GM18507 (cell line): ENCODE data around the gene ELF5.

Source experiments
- DNase-seq: peaks from one replicate; pipeline ENCODE4 v3.0.0; 2011; ENCODE audit warnings: low read depth; ENCODE audit not compliant: insufficient read length; ENCODE audit errors: extremely low spot score
- FAIRE-seq: peaks from 2 replicates; lab custom pipeline; 2011; peaks lifted over from hg19 to GRCh38; lab: Jason Lieb, UNC

ELF5 gene

DNA sequence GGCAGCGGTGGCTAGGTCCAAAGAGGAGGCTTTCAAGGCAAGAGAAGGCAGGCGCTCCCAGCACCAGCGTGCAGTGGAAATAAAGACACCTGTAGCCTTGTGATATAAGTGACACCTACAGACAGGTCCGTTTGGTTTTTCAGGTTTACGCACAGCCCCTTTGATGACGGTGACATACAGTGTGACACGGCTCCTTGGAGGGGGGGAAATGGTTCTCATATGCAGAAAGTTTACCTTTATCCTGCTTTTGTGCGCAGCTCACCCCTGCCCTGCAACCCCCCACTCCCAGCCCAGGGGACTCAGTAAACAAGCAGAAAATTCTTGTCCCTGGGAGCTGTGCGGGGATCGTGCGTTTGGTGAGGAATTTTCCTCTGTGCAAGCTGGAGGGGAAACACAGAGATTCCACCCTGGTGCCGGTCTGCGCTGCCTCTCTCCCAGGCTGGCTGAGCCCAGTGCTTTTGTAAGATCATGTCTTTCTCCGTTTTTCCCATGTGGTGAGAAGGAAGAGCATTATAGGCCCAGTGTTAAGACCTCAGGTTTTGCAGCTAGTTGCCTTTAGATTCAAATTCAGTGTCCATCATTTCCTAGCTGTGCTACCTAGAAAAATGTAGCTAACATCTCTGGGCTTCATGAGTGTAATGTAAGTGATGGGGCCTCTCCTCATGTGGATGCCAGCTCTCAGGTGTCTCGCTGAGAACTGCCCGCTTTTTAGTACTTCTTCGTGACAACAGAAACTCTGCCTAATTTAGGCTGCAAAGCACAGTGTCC is at the start of gene ELF5:
Gene ELF5 (minus strand): TSS at position 113 of the 768 bp plus-strand sequence. CDS start 8,045 bp downstream, outside the sequence.
- FAIRE-seq (no peak), DNase-seq (no peak)

DNA sequence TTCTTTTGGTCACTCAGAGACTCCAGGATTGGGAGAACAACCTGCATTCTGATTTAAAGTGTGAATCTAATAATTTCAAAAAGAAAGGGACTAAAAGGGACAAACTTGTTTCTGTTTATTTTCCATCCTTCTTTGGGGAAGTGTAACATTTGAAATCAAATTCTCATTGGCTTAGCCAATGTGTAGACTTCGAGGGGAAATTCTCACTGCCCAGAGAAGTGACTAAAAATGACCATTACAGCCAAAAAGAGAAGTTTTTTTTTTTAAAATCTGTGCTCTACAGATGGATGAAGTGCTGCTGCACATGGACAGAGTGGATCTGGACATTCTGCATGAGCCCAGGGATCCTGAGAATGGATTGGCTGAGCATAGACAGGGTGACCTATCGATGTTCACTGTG is 49.4 kb upstream of the ELF5 start:
- DNase-seq = no peak
- FAIRE-seq = no peak

DNA sequence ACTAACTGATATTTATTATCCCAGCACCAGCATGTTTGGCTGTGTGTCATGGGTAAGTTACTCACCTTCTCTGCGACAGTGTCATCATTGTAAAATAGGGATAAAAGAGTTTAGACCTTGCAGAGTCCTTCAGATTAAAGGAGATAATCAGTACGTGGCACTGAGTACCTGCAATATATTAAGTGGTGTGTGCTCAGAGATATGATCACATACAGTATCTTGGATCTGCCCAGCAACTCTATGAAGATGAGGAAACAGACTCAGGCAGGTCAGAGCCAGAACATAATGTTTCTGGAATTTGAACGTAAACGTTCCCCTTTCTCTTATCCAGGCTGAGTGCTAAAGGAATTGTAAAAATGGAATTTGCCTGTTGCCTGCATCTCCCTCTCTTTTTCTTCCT is 46.9 kb upstream of the ELF5 start:
- FAIRE-seq (no peak), DNase-seq (no peak)

DNA sequence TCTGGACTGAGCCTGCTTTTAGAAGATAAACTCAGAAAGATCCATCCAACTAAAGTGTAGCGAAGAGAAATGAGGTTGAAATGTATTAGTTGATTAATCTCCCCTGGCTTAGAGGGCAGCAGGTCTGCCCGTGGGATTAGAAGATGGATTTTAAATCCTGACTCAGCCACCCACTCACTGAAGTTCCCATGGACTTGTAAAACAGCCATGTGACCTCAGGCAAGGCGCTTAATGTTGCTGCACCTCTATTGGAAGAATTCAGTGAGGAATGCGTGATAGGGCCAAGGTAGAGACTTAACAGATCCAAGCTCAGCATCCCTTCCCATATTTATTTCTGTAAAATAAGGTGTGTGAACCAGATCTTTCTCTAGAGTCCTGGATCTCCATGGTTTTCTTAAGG is 45.1 kb upstream of the ELF5 start:
- no peak for DNase-seq
- FAIRE-seq = no peak

DNA sequence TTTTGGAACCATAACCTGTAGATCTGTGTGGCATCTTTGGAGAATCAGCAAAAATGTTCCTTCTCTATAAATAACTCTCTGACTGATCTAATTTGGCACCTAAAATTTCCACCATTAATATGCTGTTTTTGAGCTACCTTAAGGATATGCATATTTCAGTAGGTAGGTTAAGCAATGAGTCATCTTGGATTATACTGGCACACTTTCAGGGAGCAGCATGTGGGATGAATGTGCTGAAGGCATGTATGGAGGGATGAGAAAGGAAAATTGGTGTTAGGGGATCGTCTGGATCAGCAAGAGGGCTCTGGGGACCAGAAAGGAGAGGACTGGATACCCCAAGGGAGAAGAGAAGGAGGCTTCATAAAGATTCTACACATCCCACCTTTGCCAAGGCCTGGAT is 44.6 kb upstream of the ELF5 start:
- FAIRE-seq (no peak), DNase-seq (no peak)

DNA sequence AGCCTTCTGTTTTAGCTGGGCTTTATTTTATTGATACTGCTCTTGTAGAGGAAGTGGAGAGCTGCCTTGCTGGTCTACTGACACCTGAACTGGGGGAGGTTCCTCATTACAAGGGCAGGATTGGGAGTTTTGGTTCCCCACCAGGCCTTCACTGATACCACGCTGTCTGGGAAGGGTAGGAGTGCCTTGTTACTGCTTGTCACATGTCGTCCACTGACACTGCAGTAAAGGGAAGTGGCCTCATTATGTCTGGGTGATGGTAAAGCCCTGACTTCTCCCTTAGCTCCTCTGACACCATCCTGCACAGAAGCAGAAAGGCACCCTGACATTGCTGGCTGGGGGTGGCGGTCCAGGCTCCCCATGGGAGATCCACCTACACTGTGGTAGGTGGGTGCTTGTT is 38.7 kb upstream of the ELF5 start:
- no peak for FAIRE-seq
- no peak for DNase-seq

DNA sequence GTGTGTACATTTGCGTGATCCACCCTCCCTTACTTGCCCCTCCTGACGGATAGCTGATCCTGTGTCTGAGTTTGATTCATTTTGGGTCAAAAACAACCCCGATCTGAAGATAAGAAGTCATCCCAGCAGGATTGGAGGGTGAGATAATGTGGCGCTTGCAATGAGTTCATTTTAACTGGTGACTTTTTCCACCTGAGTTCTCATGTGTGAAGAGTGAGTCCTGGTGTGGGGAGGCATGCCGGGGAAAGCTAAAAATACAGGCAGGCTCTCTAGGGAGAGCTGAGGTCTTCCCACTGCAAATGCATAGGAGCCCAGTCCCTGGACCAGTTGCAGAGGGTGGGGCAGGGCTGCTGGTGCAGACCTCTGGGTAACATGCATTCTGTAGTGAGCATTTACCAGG is 35.7 kb upstream of the ELF5 start:
- no peak for FAIRE-seq
- no peak for DNase-seq

DNA sequence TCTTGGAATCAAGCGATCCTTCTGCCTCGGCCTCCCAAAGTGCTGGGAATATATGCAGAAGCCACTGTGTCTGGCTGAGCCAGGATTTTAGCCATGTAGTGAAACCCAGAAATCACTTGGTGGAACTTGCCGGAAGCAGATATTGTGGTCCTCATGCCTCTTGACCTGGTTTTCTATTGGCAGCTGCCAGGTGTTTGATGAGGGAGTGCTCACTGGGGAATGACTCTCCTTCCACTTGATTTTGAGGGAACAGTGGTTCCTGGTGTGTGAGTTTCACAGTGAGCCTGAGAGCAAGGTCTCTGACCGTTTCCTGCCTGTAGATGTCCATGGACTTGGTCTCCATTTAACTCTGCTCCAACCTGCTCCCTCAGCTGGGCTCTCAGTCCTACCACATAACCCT is 34.7 kb upstream of the ELF5 start:
- no peak for FAIRE-seq
- no peak for DNase-seq

DNA sequence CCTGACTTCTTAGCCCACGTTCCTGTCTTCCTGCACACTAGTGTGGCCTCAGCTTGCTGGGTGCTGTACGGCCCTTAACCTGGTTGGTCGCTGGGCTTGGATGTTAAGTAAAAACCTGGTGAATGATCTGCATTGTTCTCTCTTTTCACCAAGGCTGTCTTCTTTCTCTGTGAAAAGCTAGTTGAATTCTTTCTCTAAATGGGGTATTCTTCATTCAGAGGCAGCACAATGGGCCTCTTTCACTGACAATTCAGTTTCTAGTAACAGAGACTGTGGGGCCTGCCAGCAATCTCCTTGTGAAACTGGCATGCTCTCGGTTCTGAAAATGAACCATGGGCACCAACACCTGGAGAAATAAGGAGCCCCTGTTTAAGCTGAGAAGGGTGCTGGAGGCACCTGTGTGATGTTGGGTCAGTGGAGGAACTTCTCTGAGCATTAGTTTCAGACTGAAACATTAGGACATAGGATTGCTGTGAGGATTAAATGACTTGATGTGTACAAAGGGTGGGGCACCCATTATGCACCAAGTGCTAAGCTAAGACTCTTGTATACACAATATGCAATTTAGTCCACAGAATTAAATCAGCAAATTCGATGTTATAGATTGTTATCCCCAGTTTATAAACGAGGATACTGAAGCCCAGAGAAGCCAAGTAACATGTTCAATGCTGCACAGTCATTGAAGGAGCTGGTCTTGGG is 33.1 kb upstream of the ELF5 start:
- DNase-seq (no peak), FAIRE-seq (no peak)

DNA sequence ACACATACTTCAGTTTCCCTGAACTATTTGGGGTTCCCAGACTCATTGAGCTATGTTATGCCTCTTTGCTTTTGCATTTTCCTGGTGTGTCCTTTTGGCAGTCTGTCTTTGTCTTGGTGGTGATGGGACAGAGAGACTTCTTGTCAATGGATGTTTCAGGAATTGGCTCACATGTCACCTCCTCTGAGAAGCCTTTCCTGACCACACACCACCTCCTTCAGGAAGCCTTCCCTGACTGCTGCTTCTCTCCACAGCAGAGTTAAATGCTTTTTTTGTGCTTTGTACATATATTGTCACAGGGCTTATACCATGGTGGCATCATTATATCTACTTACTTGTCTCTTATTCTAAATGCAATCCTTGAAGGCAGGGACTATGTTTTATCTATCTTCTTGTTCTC is 28.5 kb upstream of the ELF5 start:
- DNase-seq (no peak), FAIRE-seq (no peak)

DNA sequence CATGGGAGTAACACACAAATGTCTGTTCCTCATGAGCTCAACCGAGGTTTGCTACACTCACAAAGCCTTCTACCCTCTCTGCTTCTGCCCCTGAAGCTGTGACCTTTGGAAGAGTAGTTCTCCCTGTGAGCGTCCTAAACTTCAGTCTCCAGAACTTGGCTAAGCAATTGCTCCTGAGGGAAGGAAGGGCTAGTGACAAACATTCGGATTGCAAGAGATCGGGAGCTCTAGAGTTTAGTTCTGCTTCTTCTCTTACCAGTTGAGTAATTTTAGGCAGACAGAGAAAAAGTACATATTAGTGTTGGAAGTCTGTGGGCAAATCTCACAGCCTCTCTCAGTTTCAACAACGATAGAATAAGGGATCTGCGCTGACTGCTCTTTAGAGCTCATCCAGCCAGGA is 27.3 kb upstream of the ELF5 start:
- FAIRE-seq = no peak

DNA sequence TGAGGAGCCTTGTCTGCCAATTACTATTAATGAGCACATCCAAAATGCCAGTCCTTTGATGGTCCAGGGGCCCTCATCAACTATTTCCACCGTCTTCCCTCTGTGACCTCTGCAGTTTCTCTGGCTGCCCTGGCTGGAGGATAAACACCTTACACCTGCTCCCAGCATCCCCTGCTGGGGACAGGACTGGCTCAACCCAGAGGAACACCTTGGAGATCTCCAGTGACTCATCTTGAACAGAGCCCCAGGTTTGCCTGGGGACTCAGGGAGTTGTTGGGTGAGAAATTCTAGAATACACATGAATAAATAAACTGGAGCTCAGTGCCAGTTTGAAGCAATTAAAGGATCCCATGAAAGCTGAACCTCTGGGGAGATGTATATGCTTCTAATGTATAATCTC is 24.0 kb upstream of the ELF5 start:
- FAIRE-seq (no peak), DNase-seq (no peak)

More for the DNA sequence above, 27.3 kb upstream of the ELF5 start:
- DNase-seq = no peak

DNA sequence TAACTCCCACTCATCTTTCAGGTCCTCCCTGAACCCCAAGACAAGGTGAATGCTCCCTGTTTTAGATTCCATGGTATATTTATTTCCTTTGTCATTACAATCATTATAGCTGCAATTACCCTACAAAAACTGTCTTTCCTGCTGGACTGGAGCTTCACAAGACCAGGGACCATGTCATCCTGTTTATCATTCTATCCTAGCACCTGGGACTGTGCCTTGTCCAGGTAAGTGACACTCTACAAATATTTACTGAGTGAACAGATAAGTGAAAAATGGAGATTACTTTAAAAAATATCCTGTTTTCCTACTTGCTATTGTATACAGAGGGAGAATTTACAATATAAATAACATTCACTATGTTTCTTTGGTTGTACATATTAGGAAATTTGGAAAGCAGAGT is 22.5 kb upstream of the ELF5 start:
- DNase-seq = no peak
- FAIRE-seq = no peak

DNA sequence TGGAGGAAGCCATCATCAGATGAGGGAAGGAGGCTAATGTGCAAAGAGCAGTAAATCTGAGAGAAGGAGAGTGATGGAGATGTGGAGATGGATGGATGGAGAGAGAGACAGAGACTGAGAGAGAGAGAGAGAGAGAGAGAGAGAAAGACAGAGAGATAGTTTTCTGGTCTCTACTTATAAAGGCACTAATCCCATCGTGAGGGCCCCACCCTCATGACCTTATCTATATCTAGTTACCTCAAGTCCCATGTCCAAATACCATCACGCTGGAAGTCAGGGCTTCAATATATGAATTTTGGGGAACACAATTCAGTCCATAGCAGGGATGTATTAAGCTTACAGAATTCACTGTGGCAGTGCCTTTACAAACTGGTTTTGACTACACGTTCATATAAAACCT is 21.2 kb upstream of the ELF5 start:
- FAIRE-seq (no peak), DNase-seq (no peak)

DNA sequence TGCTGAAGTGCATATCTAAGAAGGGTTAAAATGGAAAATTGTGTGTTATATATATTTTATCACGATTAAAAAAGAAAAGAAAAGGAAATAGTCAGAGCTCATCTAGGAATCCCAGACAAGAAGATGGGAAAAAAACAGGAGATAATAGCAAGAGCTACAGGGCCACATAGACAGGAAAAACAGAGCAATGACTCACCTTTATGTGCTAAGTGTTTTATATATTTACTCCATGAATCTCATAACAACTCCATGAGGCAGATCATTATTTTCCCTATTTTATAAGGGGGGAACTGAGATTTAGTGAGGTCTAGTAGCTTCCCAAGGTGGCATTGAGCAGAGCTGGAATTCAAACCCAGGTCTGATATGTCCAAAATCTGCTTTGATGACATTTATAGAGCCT is 18.1 kb upstream of the ELF5 start:
- no peak for DNase-seq

DNA sequence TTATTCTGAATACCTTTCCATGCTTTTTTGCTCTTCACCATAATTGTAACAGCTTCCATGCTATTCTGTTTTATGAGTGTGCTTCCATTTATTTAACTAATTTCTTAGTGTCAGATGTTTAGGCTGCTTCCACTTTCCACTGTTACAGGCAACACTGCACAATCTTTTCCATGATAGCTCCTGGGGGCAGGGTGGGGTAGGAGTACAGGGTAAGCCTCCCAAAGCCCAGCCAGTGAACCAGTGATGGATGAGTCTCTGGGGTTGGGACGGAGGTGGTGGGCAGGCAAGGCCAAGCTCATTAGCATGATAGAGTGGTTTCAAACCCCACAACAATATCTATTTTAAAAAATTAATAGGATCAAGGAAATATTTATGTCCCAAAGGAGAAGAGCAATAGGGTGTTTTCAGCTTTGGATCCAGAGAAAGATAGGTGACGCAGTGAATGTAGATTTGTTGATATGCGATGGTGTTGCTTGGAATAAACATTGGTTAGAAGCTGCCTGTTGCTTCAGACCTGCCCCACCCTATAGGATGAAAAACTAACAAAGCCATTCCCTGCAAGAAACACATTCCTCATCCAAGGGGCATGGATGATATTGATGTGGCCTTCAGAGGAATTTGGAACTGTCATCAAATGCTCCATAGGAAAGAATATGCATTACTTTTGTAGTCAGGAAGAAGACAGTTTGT is 17.1 kb upstream of the ELF5 start:
- DNase-seq = no peak
- no peak for FAIRE-seq

More for the DNA sequence above, 18.1 kb upstream of the ELF5 start:
- no peak for FAIRE-seq

DNA sequence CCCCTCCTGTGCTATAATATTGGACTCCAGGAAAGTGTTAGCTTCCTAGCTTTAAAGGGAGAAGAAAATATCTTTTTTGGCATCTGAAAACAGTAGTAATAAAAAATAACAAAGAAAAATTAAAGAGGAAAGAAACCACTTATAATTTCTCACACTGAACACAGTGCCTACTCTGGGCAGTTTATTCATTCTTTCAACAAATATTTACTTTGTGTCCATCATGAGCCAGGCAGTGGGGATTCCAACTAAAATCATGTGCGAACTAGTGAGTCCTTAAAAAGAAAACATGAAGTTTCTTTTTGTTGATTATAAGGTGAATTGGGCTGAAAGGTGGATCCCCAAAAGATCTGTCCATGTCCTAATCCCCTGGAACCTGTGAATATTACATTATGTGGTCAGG is 16.0 kb upstream of the ELF5 start:
- no peak for DNase-seq
- no peak for FAIRE-seq

DNA sequence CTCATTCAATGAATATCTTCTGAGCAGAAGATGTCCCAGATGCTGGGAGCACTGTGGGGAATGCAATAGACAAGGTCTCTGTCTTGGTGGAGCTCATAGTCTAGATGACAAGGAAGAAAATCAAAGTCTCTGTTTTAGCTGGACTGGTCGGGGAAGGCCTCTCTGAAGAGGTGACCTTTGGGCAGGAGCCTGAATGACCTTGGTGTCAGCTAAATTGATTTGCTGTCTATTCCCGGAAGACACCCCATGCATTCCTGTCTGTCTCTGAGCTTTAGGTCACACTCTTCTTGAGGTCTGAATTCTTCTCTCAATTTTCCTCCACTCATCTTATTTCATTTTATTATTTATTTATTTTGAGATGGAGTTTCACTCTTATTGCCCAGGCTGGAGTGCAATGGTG is 14.5 kb upstream of the ELF5 start:
- FAIRE-seq = no peak
- DNase-seq = no peak

DNA sequence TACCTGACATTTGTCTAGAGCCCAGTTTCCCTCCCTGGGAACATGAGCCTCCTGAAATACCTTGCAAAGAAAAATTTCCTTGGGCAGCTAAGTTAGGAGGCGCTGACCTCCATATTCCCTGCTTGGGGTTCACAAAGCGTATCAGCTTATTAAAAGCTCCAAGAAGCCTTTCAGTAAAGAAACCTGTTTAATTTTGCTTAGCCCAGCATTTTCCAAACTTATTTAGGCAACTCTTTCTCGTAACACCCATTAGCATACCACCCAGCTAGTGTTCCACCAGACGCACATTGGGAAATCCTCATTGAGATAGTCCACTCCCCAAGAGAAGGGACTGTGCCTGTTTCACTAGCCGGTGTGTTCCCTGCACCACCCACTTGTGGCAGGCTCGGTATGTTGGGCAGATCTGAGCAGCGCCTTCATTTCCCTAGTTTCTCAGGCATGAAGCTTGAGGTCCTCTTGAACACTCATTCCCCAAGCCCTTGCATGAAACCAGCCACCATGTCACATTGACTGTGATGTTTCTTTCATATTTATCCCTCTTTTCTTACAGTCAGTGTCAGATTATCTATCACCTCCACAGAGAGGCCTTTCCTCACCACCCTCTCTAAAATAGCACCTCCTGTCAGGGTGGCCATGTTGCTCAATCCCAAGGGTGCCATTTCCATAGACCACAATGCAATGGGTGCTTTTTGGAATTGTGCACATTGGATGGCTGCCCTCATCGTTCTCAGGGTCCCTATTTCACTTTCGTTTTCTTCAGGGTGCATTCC is 12.5 kb upstream of the ELF5 start:
- no peak for FAIRE-seq
- DNase-seq = no peak

DNA sequence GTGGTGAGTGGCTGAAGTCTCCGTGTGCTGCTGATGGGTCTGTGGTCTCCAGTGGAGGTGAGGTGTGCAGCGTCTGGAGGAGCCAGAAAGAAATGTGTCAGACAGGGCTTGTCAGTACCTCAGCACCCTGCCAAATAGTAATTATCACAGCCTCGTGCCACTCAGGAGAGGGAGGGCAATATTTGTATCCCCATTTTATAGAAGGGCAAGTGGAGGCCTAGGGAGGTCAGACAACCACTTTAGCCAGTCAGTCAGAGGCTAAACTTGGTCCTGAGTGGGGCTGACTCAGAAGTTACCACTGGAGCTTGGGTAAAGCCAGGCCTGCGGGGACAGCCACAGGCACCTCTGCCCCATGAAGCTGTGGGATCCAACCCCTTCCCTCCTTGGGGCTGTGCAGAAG is 11.5 kb upstream of the ELF5 start:
- no peak for FAIRE-seq

More for the DNA sequence above, 11.5 kb upstream of the ELF5 start:
- DNase-seq = no peak
